GM18508 (cell line): ENCODE data around the gene UGGT1.

Experiments used
- ATAC-seq: cut with Tn5 transposase; IDR thresholded peaks from one replicate; pipeline ENCODE4 v1.9.1; 2021; ENCODE audit warnings: moderate number of reproducible peaks; ENCODE audit not compliant: insufficient read depth, unreplicated experiment

The UGGT1 gene

DNA sequence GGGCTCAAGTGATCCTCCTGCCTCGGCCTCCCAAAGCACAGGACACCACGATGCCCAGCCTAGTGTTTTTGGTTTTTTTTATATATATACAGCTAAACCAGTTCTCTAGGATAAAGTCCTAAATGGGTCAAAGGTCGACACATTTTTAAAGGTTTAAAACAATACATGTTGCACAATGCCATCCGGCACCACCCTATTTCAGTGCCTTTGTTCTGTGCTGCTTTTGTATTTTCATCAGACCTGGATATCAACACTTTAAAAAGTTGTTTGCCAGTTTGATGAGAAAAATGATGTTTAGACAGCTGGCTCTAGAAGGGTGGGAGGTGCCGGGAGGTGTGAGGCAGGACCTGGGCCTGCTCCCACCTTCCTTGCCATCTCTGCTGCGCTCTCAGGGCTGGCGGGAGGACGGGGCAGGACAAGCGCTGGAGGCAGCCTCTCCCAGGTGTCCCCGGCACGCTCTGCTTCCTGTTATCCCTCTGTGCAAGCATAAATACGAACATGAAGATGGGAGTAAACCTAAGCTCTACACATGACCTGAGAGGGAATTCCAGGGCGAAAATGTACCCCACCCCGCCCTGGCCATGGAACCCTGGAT, 124.0 kb downstream of the UGGT1 start:
- no peak for ATAC-seq

GRCh38 chr2:128215897-128216642, 125.1 kb downstream of the UGGT1 start:
- ATAC-seq, result no peak

- ATAC-seq, result no peak
Observed at GRCh38 chr2:128217671-128218070, 126.7 kb downstream of the UGGT1 start.

DNA sequence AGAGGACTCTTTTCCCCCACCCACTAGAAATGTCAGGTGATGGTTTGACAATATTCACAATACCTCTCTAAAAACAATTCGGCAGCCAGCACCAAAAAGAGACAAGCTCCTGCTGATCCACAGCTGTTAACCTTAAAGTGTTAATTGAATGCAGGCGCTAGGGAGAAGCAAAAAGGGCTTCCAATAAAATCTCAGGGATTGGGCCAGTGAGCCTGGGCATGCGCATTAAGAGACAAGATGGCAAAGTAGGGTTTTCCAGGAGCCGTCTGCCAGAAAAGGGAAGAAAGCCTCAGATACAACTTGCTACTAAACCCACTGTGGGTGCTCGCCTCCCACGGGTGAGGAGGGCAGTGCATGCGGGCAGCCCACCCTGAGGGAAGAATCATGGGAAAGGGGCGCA, 128.9 kb downstream of the UGGT1 start:
- no peak for ATAC-seq

DNA sequence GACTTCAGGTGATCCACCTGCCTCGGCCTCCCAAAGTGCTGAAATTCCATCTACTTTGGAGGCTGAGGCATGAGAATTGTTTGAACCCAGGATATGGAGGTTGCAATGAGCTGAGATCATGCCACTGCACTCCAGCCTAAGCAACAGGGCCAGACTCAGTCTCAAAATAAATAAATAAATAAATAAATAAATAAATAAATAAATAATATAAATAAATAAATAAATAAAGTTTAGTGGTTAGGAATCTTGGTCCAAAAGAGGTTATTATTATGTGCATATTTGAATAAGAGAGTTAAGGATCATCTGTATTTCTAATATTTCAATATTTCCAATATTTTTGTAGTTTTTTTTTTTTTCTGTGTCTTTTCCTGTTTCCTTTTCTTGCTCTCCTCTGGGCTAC, 136.9 kb downstream of the UGGT1 start:
- no peak for ATAC-seq

- ATAC-seq, result no peak
Observed at GRCh38 chr2:128228894-128229293, 137.9 kb downstream of the UGGT1 start.

- ATAC-seq, result no peak
Observed at GRCh38 chr2:128232965-128233789, 142.2 kb downstream of the UGGT1 start.

- no peak for ATAC-seq
Observed at GRCh38 chr2:128233790-128234395, 142.9 kb downstream of the UGGT1 start.

DNA sequence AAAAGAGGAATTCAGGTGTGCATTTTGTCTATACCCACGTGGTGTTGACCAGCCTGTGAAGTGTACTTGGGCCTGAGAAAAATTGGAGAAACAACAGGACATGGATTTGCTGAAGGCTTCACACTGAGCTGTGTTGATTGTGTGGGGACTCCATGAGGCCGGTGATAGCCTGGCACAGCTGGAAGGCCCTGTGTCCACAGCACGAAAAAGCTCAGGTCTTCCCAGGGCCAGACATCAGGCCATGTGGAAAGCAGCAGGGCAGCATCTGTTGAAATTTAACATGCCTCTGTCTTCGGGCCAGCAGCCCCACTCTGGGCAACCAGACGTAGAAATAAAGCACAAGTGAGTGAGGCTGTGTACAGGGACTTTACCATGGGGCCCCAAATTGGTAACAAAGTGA, 143.6 kb downstream of the UGGT1 start:
- no peak for ATAC-seq

- ATAC-seq, result no peak
Observed at GRCh38 chr2:128235581-128235980, 144.6 kb downstream of the UGGT1 start.

DNA sequence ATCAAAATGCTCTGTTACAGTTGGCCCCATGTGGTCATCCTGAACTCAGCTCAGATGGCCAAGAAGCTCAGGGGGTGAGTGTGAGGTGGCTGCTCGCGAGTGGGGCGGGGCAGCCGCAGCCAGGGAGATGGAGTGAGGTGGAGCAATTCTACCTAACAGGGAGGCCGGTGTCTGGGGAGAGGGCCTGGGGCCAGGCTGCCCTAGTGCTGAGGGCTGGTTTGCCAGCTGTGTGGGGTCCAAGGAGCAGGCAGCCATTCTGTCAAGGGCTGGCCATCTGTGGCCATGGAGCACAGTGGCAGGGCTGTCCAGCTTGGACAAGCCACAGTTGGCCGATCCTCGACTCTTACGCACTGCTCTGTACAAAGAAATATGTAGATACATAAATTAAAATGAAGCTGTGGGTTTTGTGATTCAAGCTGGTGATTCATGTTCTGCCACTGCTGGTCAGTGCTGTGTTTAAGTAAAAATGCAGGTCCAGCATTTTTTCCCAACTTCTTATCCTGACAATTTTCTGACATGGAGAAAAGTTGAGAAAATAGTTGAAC, 145.6 kb downstream of the UGGT1 start:
- ATAC-seq, result no peak

GRCh38 chr2:128237081-128237534, 146.1 kb downstream of the UGGT1 start:
- no peak for ATAC-seq

GRCh38 chr2:128237911-128238697, 147.1 kb downstream of the UGGT1 start:
- ATAC-seq, result no peak

DNA sequence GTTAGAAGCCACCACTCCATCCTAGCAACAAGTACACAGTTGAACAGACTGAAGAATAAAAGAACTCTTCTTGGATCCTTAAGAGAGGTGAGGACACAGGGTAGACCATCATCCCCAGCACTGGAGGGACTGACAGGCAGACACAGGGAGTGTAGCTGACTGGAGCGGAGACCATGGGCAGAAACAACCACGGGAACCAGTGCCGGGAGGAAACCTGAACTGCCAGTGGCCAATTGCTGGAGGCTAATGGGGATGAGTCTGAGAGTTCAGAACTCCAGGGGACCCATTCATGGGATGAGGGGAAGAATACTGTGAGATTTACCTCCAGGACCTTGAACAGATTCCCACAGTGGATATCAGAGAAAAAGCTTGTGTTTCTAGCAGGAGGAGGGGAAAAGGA, 150.9 kb downstream of the UGGT1 start:
- ATAC-seq, result no peak
